ENCODE results near the gene DNAJC8.

Gene DNAJC8

GRCh38 chr1:28249013-28249865 lies 16.4 kb upstream of the DNAJC8 start:
- no peak for FAIRE-seq

GRCh38 chr1:28248273-28249012 lies 15.6 kb upstream of the DNAJC8 start:
- FAIRE-seq: peak; percentile 41

GRCh38 chr1:28247612-28248272 lies 14.9 kb upstream of the DNAJC8 start:
- no peak for FAIRE-seq

- FAIRE-seq: no peak
Observed at GRCh38 chr1:28246427-28246832, 13.6 kb upstream of the DNAJC8 start.

GRCh38 chr1:28244549-28245251 lies 11.9 kb upstream of the DNAJC8 start:
- FAIRE-seq: no peak

- no peak for FAIRE-seq
Observed at GRCh38 chr1:28243685-28244311, 11.0 kb upstream of the DNAJC8 start.

- no peak for FAIRE-seq
Observed at GRCh38 chr1:28241638-28242241, 8.9 kb upstream of the DNAJC8 start.

- FAIRE-seq: no peak
Observed at GRCh38 chr1:28240024-28240423, 7.2 kb upstream of the DNAJC8 start.

GRCh38 chr1:28239004-28239403 lies 6.2 kb upstream of the DNAJC8 start:
- FAIRE-seq: no peak

GRCh38 chr1:28236656-28237322 lies 4.0 kb upstream of the DNAJC8 start:
- no peak for FAIRE-seq

- peak; percentile 88 for FAIRE-seq
Observed at GRCh38 chr1:28235755-28236655, 3.2 kb upstream of the DNAJC8 start, which contains the start of gene ATP5IF1. Gene ATP5IF1 (plus strand): TSS chr1:28236124. CDS start chr1:28236184, 60 bp downstream.

GRCh38 chr1:28233264-28233606 lies 406 bp upstream of the DNAJC8 start:
- FAIRE-seq: no peak

- FAIRE-seq: no peak
Observed at GRCh38 chr1:28229996-28230395, 2.8 kb downstream of the DNAJC8 start.

GRCh38 chr1:28229089-28229488 lies 3.7 kb downstream of the DNAJC8 start:
- FAIRE-seq: no peak

- FAIRE-seq: no peak
Observed at GRCh38 chr1:28213315-28213714, 19.5 kb downstream of the DNAJC8 start.

GRCh38 chr1:28209700-28210099 lies 23.1 kb downstream of the DNAJC8 start:
- no peak for FAIRE-seq

GRCh38 chr1:28208818-28209441 lies 23.9 kb downstream of the DNAJC8 start:
- FAIRE-seq: no peak

GRCh38 chr1:28205243-28205642 lies 27.6 kb downstream of the DNAJC8 start:
- no peak for FAIRE-seq

- no peak for FAIRE-seq
Observed at GRCh38 chr1:28200234-28200873, 32.5 kb downstream of the DNAJC8 start.
